Spleen (tissue), 11 donors: Measurements from ENCODE around the gene SORCS1. TPM values are rescaled to one million over a fixed set of nuclear protein-coding genes. Genes with fewer than 3 reads are reported as not detected.

Experiments used
- DNase-seq: peaks from one replicate; pipeline ENCODE4 v3.0.0-alpha.2; 2020
- H3K27ac ChIP-seq, 8 donors: fragments of 200-600 bp; sonication (generic) in 7 of 8; 1 replicate in 4 of 8; 2 replicates in 4 of 8; pipeline versions ENCODE4 v1.5.0 to v1.8.0; 2016 to 2021; ENCODE audit warnings: inconsistent platforms in 4 of 8, mild to moderate bottlenecking in 4 of 8, moderate library complexity in 1 of 8
- H3K27me3 ChIP-seq, 7 donors: fragments of 200-600 bp; sonication (generic) in 6 of 7; replicated peaks in 1 of 7; 1 replicate in 4 of 7; 2 replicates in 3 of 7; pipeline versions ENCODE4 v1.5.0 to v1.8.0; 2016 to 2021; ENCODE audit warnings: inconsistent platforms in 3 of 7, mild to moderate bottlenecking in 1 of 7
- H3K36me3 ChIP-seq, 6 donors: fragments of 200-600 bp; sonication (generic) in 5 of 6; 1 replicate in 4 of 6; 2 replicates in 2 of 6; pipeline versions ENCODE4 v1.5.0 to v1.8.0; 2016 to 2021; ENCODE audit warnings: inconsistent platforms in 2 of 6
- H3K4me1 ChIP-seq, 6 donors: fragments of 200-600 bp; sonication (generic) in 5 of 6; 1 replicate in 3 of 6; 2 replicates in 3 of 6; pipeline versions ENCODE4 v1.5.0 to v1.8.0; 2016 to 2021; ENCODE audit warnings: inconsistent platforms in 3 of 6
- H3K4me3 ChIP-seq, 8 donors: fragments of 200-600 bp; sonication (generic) in 7 of 8; 1 replicate in 4 of 8; 2 replicates in 4 of 8; pipeline versions ENCODE4 v1.5.0 to v1.8.0; 2016 to 2021; ENCODE audit warnings: inconsistent platforms in 4 of 8, mild to moderate bottlenecking in 4 of 8, moderate library complexity in 2 of 8
- H3K9me3 ChIP-seq, 8 donors: fragments of 200-600 bp; sonication (generic) in 7 of 8; 1 replicate in 4 of 8; 2 replicates in 4 of 8; pipeline versions ENCODE4 v1.5.0 to v1.8.0; 2016 to 2021; ENCODE audit warnings: inconsistent platforms in 4 of 8
- POLR2A ChIP-seq, 3 donors: fragments of 450-650 bp; IDR thresholded peaks; one replicate each; pipeline ENCODE4 v1.5.1; 2017; ENCODE audit warnings: antibody characterized with exemption in 3 of 3, mild to moderate bottlenecking in 1 of 3
- POLR2AphosphoS5 ChIP-seq, 3 donors: sonication (generic); formaldehyde crosslinking; IDR thresholded peaks; one replicate each; pipeline ENCODE4 v1.5.1; 2017; ENCODE audit warnings: antibody characterized with exemption in 3 of 3
- WGBS, 5 donors: extraction: QIAGEN DNeasy Blood & Tissue Kit in 3 of 5; methylation state at CpG; one replicate each; pipeline versions ENCODE4 v1.1.5 to v1.1.7; 2013 to 2018; 5-methylcytosine and 5-hydroxymethylcytosine counted together
- intact Hi-C: fragments of 100-400 bp; cut with DNase I; formaldehyde crosslinking; loops from one replicate; pipeline ENCODE4 v1.15.0; 2023; ENCODE audit warnings: low total_unique reads
- polyA plus RNA-seq, 3 donors: library from polyadenylated mRNA; stranded (reverse); fragments of 200-250 nt; gene quantifications; one replicate each; pipeline ENCODE4 v1.2.1, GENCODE V29; 2013
- total RNA-seq, 7 donors: library from RNA; depleted of rRNA in 3 of 7; stranded (reverse); fragments of >200 nt in 3 of 7; fragmentation: NEBNext Ultra II Directional in 4 of 7; extraction: Animal tissue kit (Norgen Biotek cat#: 25700) in 4 of 7; gene quantifications; one replicate each; pipeline versions ENCODE4 v1.1.0 to v1.2.1, GENCODE V29; 2016 to 2021
- TF ChIP-seq, protein P1 (sequence below), 11 experiments: fragments of 200-600 bp in 7 of 11; fragments of 450-650 bp in 4 of 11; sonication (generic) in 4 of 11; IDR thresholded peaks in 8 of 11; conservative IDR thresholded peaks in 3 of 11; 1 replicate in 7 of 11; 2 replicates in 4 of 11; pipeline versions ENCODE4 v1.4.0 to v1.8.0; 2016 to 2021; ENCODE audit warnings: antibody characterized with exemption in 11 of 11, inconsistent platforms in 4 of 11, mild to moderate bottlenecking in 1 of 11
- donor health status: healthy with polysubstance abuse.
- donor health status: DM: no; HTN: no; CAD: no; lungs with moderate emphysema.
- donor health status: DM: no; HTN: no; CAD: no.
- donor health status: Bipolar disorder and iron deficiency.
- donor health status: healthy.
- donor health status: DM: no; HTN: no; CAD: no.
- donor health status: DM: yes; HTN: yes; CAD: no.

The SORCS1 gene
- total and polyA plus RNA-seq, 10 donors = 0.67 to 2.7 (median 1.6) TPM

DNA sequence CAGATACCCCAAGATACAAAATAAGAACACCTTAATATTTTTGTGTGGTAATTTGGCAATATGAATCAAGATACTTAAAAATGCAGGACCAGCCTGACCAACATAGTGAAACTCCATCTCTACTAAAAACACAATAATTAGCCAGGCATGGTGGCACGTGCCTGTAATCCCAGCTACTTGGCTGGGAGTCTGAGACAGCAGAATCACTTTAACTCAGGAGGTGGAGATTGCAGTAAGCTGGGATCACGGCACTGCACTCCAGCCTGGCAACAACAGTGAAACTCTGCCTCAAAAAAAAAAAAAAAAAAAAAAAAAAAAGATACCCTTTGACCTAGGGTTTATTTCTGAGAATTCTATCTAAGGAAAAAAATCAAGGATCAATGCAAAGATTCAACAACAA lies 450.7 kb downstream of the SORCS1 start:
- 59 to 88% (median 72%) methylated on average over 2 of the region's 2 CpGs for WGBS, 5 donors
- TF ChIP-seq POLR2AphosphoS5 (IDR thresholded peaks at IDR 0.05) (no peak), POLR2A (IDR thresholded peaks at IDR 0.05) (no peak)
- TF ChIP-seq, protein P1, sequence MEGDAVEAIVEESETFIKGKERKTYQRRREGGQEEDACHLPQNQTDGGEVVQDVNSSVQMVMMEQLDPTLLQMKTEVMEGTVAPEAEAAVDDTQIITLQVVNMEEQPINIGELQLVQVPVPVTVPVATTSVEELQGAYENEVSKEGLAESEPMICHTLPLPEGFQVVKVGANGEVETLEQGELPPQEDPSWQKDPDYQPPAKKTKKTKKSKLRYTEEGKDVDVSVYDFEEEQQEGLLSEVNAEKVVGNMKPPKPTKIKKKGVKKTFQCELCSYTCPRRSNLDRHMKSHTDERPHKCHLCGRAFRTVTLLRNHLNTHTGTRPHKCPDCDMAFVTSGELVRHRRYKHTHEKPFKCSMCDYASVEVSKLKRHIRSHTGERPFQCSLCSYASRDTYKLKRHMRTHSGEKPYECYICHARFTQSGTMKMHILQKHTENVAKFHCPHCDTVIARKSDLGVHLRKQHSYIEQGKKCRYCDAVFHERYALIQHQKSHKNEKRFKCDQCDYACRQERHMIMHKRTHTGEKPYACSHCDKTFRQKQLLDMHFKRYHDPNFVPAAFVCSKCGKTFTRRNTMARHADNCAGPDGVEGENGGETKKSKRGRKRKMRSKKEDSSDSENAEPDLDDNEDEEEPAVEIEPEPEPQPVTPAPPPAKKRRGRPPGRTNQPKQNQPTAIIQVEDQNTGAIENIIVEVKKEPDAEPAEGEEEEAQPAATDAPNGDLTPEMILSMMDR (IDR thresholded peaks at IDR 0.05 in 8 of 11, conservative IDR thresholded peaks at IDR 0.05 in 3 of 11) = no peak
- H3K4me3 ChIP-seq = no peak overlapping the region
- no peak for DNase-seq
- H3K27ac ChIP-seq = no peak overlapping the region
- H3K4me1 ChIP-seq = no peaks in the 10 kb centered on the region
- H3K36me3 ChIP-seq = no peaks in the 10 kb centered on the region
- H3K27me3 ChIP-seq = no peaks in the 10 kb centered on the region
- peaks cover 0 to 3% (median 0%) of the 10 kb centered on the region in 8 donors for H3K9me3 ChIP-seq
- intact Hi-C loops = no loop called here

DNA sequence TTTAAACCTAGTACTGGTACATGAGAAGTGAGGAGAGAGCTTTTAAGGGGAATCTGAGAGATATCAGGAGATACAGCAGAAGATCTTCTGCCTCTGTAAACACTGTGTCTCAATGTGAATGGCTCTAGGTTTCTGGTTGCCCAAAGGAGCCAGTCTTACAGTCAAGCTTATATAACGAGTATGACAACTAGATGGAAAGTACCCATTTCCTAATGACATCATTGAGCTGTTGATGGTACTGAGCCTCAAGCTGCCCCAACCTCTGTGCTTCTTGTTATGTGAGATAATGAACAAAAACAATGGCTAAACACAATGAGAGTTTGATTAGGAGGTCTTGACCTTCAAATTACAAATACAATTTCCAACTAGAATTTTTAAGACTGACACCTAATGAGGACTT lies 451.5 kb downstream of the SORCS1 start:
- DNase-seq = no peak
- Histone ChIP-seq H3K27me3 (no peaks in the 10 kb centered on the region), H3K36me3 (no peaks in the 10 kb centered on the region), H3K9me3 (no peaks in the 10 kb centered on the region), H3K4me1 (no peaks in the 10 kb centered on the region), H3K4me3 (no peak overlapping the region), H3K27ac (no peak overlapping the region)
- intact Hi-C loops = no loop called here
- 33 to 69% (median 46%) methylated on average over 1 of the region's 1 CpG for WGBS, 5 donors
- no peak for TF ChIP-seq POLR2A (IDR thresholded peaks at IDR 0.05)
- TF ChIP-seq, protein P1 (IDR thresholded peaks at IDR 0.05 in 8 of 11, conservative IDR thresholded peaks at IDR 0.05 in 3 of 11) = no peak
- no peak for TF ChIP-seq POLR2AphosphoS5 (IDR thresholded peaks at IDR 0.05)

DNA sequence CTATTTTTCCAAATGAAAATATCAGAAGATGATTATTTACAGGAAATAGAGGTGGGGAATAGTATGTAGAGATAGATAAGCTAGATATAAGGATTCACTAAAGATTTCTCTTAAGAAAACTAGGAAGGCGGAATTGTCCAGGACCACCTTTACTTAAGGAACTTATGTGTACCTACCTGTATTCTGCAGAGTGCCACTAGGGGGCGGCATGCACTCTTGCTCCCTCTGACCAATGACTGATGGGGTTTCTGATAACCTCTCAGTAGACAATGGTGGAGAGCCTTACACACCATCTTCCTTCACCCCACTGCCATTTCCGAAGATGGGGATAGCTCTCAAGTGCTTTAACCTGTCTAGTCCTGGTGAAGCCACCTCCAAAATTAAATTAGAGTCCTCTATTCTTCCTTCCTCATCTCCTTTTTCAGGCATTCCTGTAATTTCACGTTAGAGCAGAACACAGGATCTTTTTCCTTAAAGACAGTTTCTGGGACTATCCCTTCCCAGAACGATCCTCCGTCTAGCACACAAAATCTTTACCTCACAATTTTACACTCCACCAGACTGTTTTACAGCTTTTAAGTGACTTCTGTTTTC lies 453.1 kb downstream of the SORCS1 start:
- Histone ChIP-seq H3K27ac (no peak overlapping the region), H3K27me3 (no peaks in the 10 kb centered on the region), H3K4me1 (no peaks in the 10 kb centered on the region), H3K9me3 (no peaks in the 10 kb centered on the region), H3K4me3 (no peak overlapping the region), H3K36me3 (no peaks in the 10 kb centered on the region)
- WGBS, 5 donors = 72 to 78% (median 73%) methylated on average over 6 of the region's 6 CpGs
- TF ChIP-seq, protein P1 (IDR thresholded peaks at IDR 0.05 in 8 of 11, conservative IDR thresholded peaks at IDR 0.05 in 3 of 11) = peak in 8 of 11 experiments; percentile 32 to 68 (median 56)
- no peak for TF ChIP-seq POLR2A (IDR thresholded peaks at IDR 0.05)
- intact Hi-C loops = no loop called here
- no peak for DNase-seq

DNA sequence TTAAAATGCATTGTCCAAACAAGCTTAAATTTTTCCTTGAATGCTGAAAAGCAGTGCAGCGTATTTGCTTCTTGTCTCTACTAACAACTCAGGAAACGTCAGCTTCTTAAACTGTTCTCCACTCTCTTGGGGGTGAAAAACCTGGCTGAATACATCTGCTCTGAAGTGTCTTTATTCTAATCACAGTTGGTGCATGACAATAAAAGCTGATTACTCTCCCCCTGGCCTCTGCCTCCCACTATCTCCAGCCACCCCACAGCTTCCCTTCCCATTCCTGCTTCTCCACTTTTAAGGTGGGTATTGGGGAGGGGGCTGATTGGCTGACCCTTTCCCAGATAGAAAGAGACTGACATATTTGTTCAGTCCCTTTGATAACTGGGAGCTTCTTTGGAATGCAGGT lies 456.0 kb downstream of the SORCS1 start:
- Histone ChIP-seq H3K27ac (no peak overlapping the region), H3K4me3 (no peak overlapping the region), H3K9me3 (no peaks in the 10 kb centered on the region), H3K4me1 (no peaks in the 10 kb centered on the region), H3K27me3 (peaks cover 0 to 13% (median 0%) of the 10 kb centered on the region in 7 donors), H3K36me3 (no peaks in the 10 kb centered on the region)
- TF ChIP-seq POLR2A (IDR thresholded peaks at IDR 0.05) (no peak), POLR2AphosphoS5 (IDR thresholded peaks at IDR 0.05) (no peak)
- TF ChIP-seq, protein P1 (IDR thresholded peaks at IDR 0.05 in 8 of 11, conservative IDR thresholded peaks at IDR 0.05 in 3 of 11) = no peak
- 65 to 72% (median 70%) methylated on average over 2 of the region's 2 CpGs for WGBS, 5 donors
- intact Hi-C loops = loop anchor here (10.0 kb wide), 1 partner anchor 1106 kb away; no protein-coding TSS in a partner anchor
- no peak for DNase-seq
